HFFc6 (cell line): ENCODE measurements around the gene TPH2. TPM values are rescaled to one million over a fixed set of nuclear protein-coding genes. Genes with fewer than 3 reads are reported as not detected.

ENCODE experiments used
- DNase-seq: peaks from one replicate; pipeline ENCODE4 v3.0.0-alpha.2; 2018
- H3K27ac Mint-ChIP-seq: 2 replicates; pipeline ENCODE4 v1.8.0; 2020; ENCODE audit warnings: mild to moderate bottlenecking, mixed read lengths
- H3K27me3 Mint-ChIP-seq: 2 replicates; pipeline ENCODE4 v1.8.0; 2021; ENCODE audit warnings: mild to moderate bottlenecking, moderate library complexity, mixed read lengths; ENCODE audit not compliant: insufficient read depth
- H3K36me3 Mint-ChIP-seq: 2 replicates; pipeline ENCODE4 v1.8.0; 2021; ENCODE audit warnings: low read depth, mixed read lengths
- H3K4me1 Mint-ChIP-seq: 2 replicates; pipeline ENCODE4 v1.8.0; 2020; ENCODE audit warnings: low read depth, mixed read lengths
- H3K4me3 Mint-ChIP-seq: 2 replicates; pipeline ENCODE4 v1.8.0; 2020; ENCODE audit warnings: mild to moderate bottlenecking, moderate library complexity, mixed read lengths
- H3K9me3 Mint-ChIP-seq: 2 replicates; pipeline ENCODE4 v1.8.0; 2020; ENCODE audit warnings: mild to moderate bottlenecking, mixed read lengths
- CTCF ChIP-seq: fragments of 200-600 bp; sonication (generic); IDR thresholded peaks from 2 replicates; pipeline ENCODE4 v1.5.0; 2021; ENCODE audit warnings: antibody characterized with exemption, mild to moderate bottlenecking
- total RNA-seq, 6 experiments: library from RNA; stranded (reverse); fragmentation: NEBNext Ultra II Directional; extraction: Animal tissue kit (Norgen Biotek cat#: 25700); gene quantifications; 2 replicates in 1 of 6; 3 replicates in 5 of 6; pipeline ENCODE4 v1.2.3, GENCODE V29; 2021

The TPH2 gene
- total RNA-seq, 6 experiments from 2014 or later = not detected

DNA sequence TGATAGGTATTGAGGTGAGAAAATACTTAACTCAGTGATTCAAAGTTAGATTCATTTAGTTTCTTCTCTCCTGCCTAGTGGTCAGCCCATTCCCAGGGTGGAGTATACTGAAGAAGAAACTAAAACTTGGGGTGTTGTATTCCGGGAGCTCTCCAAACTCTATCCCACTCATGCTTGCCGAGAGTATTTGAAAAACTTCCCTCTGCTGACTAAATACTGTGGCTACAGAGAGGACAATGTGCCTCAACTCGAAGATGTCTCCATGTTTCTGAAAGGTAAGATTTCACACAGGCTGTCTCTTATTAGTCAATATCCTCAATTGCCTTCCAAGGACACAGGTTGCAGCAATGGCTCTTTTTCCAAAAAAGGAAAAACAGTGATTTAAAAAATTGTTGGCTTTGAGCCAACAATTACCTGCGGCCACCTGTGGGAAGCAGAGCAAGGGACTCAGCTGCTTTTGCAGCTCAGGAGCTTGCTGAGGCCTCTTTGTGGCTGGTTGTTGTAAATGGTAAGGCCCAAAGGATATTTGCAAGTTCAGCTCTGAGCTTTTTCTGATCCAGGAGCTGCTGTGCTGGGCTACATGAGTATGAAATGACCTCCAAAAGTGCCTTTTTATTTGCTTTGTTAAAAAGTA, 33.9 kb downstream of the TPH2 start:
- no peak overlapping the region for H3K27ac Mint-ChIP-seq
- TF ChIP-seq CTCF = no peak
- no peaks in the 10 kb centered on the region for H3K4me1 Mint-ChIP-seq
- peaks cover 6% of the 10 kb centered on the region; the same call in 1 of the 2 replicates for H3K36me3 Mint-ChIP-seq
- no peak for DNase-seq
- H3K4me3 Mint-ChIP-seq = no peak overlapping the region
- peaks cover 5% of the 10 kb centered on the region for H3K27me3 Mint-ChIP-seq
- peaks cover 7% of the 10 kb centered on the region for H3K9me3 Mint-ChIP-seq

DNA sequence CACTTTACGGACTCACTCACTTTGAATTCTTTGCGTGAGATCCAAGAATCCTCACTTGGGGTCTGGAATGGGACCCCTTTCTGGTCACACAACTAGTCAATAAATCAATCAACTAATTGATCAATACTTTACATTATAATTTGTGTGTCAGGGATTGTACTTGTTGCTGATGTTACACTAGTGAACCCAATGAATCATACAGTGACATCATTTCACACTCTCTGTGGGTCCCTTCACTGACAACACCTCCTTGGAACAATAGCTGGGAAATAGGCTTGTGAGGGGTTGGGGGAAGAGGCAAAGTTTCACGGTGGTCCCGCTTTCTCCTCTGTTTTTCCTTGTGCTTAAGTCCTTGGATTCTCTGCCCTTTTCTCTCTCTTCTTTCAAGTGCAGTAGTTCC, 35.0 kb downstream of the TPH2 start:
- peaks cover 6% of the 10 kb centered on the region; the same call in 1 of the 2 replicates for H3K36me3 Mint-ChIP-seq
- H3K27ac Mint-ChIP-seq = no peak overlapping the region
- no peak for TF ChIP-seq CTCF
- no peak overlapping the region for H3K4me3 Mint-ChIP-seq
- no peak for DNase-seq
- H3K9me3 Mint-ChIP-seq = peaks cover 7% of the 10 kb centered on the region
- peaks cover 5% of the 10 kb centered on the region for H3K27me3 Mint-ChIP-seq
- no peaks in the 10 kb centered on the region for H3K4me1 Mint-ChIP-seq

DNA sequence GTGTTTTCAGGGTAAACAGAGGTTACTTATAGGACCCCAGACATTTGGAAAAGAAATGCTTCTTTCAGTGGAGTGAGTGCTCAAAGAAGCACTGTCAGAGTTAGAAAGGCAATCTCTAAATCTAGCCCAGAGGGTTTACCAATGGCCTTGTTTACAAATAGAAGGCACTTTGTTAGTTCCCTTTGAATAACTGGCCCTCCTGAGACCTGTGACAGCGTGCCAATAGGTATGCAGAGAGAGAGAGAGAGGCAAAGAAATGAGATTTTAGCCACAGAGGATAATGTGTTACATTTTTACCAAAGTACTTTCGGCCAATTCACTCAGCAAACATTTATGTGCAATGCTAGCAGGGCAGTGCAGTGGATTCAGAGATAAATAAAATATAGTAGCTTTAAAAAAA, 41.9 kb downstream of the TPH2 start:
- no peaks in the 10 kb centered on the region for H3K36me3 Mint-ChIP-seq
- H3K4me3 Mint-ChIP-seq = no peak overlapping the region
- H3K4me1 Mint-ChIP-seq = no peaks in the 10 kb centered on the region
- no peak overlapping the region for H3K27ac Mint-ChIP-seq
- H3K9me3 Mint-ChIP-seq = no peaks in the 10 kb centered on the region
- no peak for DNase-seq
- peaks cover 9% of the 10 kb centered on the region for H3K27me3 Mint-ChIP-seq
- TF ChIP-seq CTCF = no peak

DNA sequence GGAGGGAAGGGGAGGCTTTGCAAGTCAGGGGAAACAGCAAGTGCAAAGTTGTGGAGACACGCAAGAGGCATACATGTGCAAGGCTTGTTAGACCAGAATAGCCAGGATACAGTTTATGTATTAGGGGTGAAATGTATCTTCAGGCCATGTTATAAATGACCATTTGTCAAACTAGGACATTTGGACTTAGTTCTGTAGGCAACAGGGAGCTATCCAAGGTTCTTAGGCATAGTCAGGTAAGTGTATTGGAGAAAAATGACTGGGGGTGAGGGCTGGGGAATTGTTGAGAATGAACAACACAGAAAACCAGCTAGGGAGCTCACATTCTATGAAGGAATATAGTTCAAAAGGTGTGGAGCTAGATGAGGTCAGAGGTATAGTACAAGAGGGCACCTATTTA, 42.5 kb downstream of the TPH2 start:
- H3K4me1 Mint-ChIP-seq = no peaks in the 10 kb centered on the region
- H3K9me3 Mint-ChIP-seq = no peaks in the 10 kb centered on the region
- no peak overlapping the region for H3K27ac Mint-ChIP-seq

DNA sequence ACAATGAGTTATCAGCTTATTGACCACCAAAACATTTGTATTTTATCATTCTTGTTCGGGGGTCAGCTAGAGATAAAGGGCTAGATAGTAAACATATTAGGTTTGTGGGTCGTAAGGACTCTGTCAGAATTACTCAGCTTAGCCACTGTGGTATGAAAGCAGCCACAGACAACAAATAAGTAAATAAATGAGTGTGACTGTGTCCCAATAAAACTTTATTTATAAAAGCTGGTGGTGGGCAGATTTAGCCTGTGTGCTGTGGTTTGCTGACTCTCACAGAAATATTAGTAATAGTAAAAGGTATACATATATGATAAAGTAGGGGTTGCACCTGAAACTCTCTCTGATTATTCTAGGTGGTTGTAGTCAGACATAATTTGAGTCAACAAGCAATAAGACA, 56.1 kb downstream of the TPH2 start:
- Mint-ChIP-seq H3K36me3 (no peaks in the 10 kb centered on the region), H3K9me3 (no peaks in the 10 kb centered on the region), H3K4me3 (no peak overlapping the region), H3K4me1 (peaks cover 13% of the 10 kb centered on the region), H3K27ac (no peak overlapping the region), H3K27me3 (peaks cover 20% of the 10 kb centered on the region; the same call in 1 of the 2 replicates)
- no peak for TF ChIP-seq CTCF
- no peak for DNase-seq

More for the DNA sequence above, 42.5 kb downstream of the TPH2 start:
- TF ChIP-seq CTCF = no peak
- Mint-ChIP-seq H3K27me3 (peaks cover 9% of the 10 kb centered on the region), H3K4me3 (no peak overlapping the region), H3K36me3 (no peaks in the 10 kb centered on the region)
- DNase-seq = peak; percentile 8
